ENCODE results near the gene TRPC3. TPM values are rescaled to one million over a fixed set of nuclear protein-coding genes. Genes with fewer than 3 reads are reported as not detected.
A peak's percentile ranks its signal among the peaks of the same experiment; 100 is the strongest.

The TRPC3 gene
- total RNA-seq, 1 donor from 2014 or later, result not detected

DNA sequence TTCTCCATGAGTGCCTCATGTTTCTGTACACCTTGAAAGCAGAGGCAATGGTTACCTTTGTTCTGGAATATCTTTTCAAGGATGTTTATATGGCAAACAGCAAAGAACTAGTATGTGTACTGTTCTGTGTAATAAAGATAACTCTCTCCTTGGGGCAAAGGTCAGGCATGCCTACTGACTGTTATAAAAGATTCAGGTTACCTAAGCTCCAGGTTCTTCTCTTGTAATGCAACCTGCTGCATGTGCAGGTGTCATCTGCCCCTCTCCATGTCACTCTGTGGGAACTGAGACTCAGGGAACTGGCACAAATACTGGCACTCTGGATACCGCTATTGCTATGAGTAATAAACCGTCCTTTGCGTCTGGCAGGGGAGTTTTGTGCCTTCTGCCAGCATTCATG is 5.4 kb upstream of the TRPC3 start:
- TF ChIP-seq, protein P1, sequence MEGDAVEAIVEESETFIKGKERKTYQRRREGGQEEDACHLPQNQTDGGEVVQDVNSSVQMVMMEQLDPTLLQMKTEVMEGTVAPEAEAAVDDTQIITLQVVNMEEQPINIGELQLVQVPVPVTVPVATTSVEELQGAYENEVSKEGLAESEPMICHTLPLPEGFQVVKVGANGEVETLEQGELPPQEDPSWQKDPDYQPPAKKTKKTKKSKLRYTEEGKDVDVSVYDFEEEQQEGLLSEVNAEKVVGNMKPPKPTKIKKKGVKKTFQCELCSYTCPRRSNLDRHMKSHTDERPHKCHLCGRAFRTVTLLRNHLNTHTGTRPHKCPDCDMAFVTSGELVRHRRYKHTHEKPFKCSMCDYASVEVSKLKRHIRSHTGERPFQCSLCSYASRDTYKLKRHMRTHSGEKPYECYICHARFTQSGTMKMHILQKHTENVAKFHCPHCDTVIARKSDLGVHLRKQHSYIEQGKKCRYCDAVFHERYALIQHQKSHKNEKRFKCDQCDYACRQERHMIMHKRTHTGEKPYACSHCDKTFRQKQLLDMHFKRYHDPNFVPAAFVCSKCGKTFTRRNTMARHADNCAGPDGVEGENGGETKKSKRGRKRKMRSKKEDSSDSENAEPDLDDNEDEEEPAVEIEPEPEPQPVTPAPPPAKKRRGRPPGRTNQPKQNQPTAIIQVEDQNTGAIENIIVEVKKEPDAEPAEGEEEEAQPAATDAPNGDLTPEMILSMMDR (IDR thresholded peaks at IDR 0.05; ENCODE audit: insufficient read depth, low read length, poor library complexity, severe bottlenecking), result no peak
- Histone ChIP-seq H3K27me3 (ENCODE audit: control insufficient read depth, insufficient read depth, low read length) (peaks cover 2% of the 10 kb centered on the region), H3K36me3 (ENCODE audit: control insufficient read depth, insufficient read depth, low read length) (no peaks in the 10 kb centered on the region), H3K4me3 (ENCODE audit: low read depth, low read length) (no peak overlapping the region)
- no peak for DNase-seq (ENCODE audit: low read depth)

DNA sequence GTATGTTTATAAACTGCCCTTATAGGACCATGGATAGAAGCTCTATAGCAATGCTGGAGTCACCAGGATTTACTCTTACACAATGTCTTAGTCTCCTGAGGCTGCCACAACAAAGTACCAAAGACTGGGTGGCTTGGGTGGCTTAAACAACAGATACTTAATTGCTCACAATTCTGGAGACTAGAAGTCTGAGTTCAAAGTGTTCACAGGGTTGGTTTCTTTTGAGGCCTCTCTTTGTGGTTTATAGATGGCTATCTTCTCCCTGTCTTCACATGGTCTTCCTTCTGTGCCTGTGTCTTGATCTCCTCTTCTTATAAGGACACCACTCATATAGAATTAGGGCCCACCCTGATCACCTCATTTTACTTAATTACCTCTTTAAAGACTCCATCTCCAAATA is 2.0 kb upstream of the TRPC3 start:
- Histone ChIP-seq H3K27me3 (ENCODE audit: control insufficient read depth, insufficient read depth, low read length) (peaks cover 23% of the 10 kb centered on the region), H3K4me3 (ENCODE audit: low read depth, low read length) (no peak overlapping the region), H3K36me3 (ENCODE audit: control insufficient read depth, insufficient read depth, low read length) (no peaks in the 10 kb centered on the region)
- TF ChIP-seq, protein P1 (IDR thresholded peaks at IDR 0.05; ENCODE audit: insufficient read depth, low read length, poor library complexity, severe bottlenecking), result no peak
- DNase-seq (ENCODE audit: low read depth), result no peak

DNA sequence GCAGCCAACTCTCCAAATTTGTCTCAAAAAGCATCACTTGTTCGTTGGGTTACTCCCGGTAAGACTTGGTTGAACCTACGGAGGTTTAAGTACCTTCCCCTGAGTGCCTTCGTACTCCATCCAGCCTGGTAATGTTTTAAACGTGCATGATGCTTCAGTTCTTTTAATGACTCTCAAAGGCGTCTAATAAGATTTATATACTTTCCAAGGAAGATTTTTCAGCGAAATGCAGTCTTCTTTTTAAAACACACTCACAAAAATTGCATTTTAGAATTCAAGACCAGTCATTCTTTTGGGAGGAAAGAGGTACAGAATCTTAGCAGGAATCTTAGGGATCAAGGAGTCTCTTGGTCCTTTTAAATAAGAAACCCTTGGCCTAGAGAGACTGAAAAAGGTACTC is 430 bp upstream of the TRPC3 start:
- H3K4me3 ChIP-seq (ENCODE audit: low read depth, low read length), result no peak overlapping the region
- no peaks in the 10 kb centered on the region for H3K36me3 ChIP-seq (ENCODE audit: control insufficient read depth, insufficient read depth, low read length)
- DNase-seq (ENCODE audit: low read depth), result no peak
- peaks cover 23% of the 10 kb centered on the region for H3K27me3 ChIP-seq (ENCODE audit: control insufficient read depth, insufficient read depth, low read length)
- TF ChIP-seq, protein P1 (IDR thresholded peaks at IDR 0.05; ENCODE audit: insufficient read depth, low read length, poor library complexity, severe bottlenecking), result no peak

DNA sequence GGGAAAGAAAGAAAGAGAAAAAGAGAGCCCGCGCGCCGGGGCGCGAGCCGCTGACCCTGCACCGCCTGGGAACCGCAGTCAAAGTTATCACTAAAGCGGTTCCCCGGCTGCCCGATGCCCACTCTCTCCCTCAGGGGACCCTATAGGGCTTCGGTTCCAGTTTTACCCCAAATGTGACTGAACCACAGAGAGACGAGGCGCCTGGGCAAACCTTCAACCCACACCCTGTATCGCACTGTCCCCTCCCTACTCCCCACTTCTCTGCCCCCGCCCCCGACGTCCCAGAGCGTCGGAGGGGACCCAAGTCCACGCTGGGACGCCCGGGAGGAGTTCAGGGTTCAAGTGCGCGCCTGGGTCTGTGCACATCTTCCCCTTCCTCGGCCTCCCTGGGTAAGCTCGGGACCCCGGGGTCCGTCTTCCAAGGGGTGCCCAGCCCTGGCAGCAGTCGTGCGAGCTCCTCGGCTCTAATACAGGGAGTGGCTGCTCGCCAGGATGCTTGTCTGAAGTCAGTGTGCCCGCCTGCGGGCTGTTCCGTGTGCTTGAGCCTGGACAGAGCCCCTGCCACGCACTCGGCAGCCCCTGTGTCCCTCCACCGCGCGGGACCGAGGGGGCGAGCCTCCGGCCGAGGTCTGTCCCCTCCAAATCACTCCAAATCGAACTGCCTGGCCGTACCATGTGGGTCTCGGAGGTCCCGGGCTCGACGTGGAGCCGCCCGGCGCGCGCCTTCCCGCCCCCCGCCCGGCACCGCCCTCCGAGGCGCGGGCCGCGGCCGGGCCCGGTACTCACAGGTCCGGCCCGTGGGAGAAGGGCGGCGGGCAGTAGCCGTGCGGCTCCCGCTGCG is 960 bp downstream of the TRPC3 start:
- no peak for DNase-seq (ENCODE audit: low read depth)
- TF ChIP-seq, protein P1 (IDR thresholded peaks at IDR 0.05; ENCODE audit: insufficient read depth, low read length, poor library complexity, severe bottlenecking), result no peak
- Histone ChIP-seq H3K36me3 (ENCODE audit: control insufficient read depth, insufficient read depth, low read length) (no peaks in the 10 kb centered on the region), H3K27me3 (ENCODE audit: control insufficient read depth, insufficient read depth, low read length) (peaks cover 23% of the 10 kb centered on the region), H3K4me3 (ENCODE audit: low read depth, low read length) (peak overlapping the region; percentile 49)

DNA sequence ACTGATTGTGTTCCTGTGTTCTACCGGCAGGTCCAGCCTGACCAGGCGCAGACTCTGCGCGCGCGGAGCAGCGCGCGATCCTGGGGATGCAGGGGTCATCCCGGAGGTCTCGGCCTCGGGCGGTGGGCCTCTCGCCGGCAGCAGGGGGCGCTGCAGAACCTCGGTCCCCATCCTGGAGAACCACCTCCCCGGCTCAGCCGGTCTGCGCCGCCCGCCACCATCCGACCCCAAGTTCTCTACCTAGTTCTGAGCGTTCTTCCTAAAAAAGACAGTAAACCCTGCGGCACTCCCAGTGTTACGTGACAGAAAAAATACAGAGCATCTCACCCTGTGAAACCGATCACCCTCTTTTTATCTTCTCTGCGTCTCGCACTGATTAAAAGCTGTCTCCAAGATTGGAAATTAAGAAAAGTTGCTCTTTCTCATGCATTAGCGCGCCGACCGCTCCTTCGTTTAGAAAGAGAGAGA is 1.6 kb downstream of the TRPC3 start:
- no peak for DNase-seq (ENCODE audit: low read depth)
- Histone ChIP-seq H3K36me3 (ENCODE audit: control insufficient read depth, insufficient read depth, low read length) (no peaks in the 10 kb centered on the region), H3K4me3 (ENCODE audit: low read depth, low read length) (peak overlapping the region; percentile 41), H3K27me3 (ENCODE audit: control insufficient read depth, insufficient read depth, low read length) (peaks cover 23% of the 10 kb centered on the region)
- TF ChIP-seq, protein P1 (IDR thresholded peaks at IDR 0.05; ENCODE audit: insufficient read depth, low read length, poor library complexity, severe bottlenecking), result peak; percentile 84

All from kidney epithelial cell (primary cell).